GM18517 (cell line): ENCODE data around the gene GPHN.
"Not testable (repeated sequence)": the region's sequence is repeated elsewhere in the genome, so short reads cannot be mapped to it uniquely, and the experiment has no call there.

ENCODE experiments used
- ATAC-seq: cut with Tn5 transposase; IDR thresholded peaks from one replicate; pipeline ENCODE4 v1.9.1; 2021; ENCODE audit warnings: mild to moderate bottlenecking, moderate library complexity; ENCODE audit not compliant: unreplicated experiment

The GPHN gene

GRCh38 chr14:67016856-67017255 lies 508.9 kb downstream of the GPHN start:
- no peak for ATAC-seq

GRCh38 chr14:67018720-67019119 lies 510.8 kb downstream of the GPHN start:
- ATAC-seq = peak; percentile 53

GRCh38 chr14:67019796-67020195 lies 511.8 kb downstream of the GPHN start:
- no peak for ATAC-seq

- ATAC-seq = no peak
Measured at GRCh38 chr14:67031920-67032774, 524.2 kb downstream of the GPHN start.

DNA sequence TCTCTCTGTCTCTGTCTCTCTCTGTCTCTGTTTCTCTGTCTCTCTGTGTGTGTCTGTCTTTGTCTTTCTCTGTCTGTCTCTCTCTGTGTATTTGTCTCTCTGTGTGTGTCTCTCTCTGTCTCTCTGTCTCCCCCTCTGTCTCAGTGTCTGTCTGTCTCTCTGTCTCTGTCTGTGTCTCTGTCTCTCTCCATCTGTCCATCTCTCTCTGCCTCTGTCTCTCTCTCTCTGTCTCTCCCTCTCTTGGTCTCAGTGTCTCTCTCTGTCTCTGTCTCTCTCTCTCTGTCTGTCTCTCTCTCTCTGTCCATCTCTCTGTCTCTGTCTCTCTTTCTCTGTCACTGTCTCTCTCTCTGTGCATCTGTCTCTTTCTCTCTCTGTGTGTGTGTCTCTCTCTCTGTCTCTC lies 537.5 kb downstream of the GPHN start:
- no peak for ATAC-seq

- ATAC-seq = no peak
Measured at GRCh38 chr14:67050896-67051295, 542.9 kb downstream of the GPHN start.

GRCh38 chr14:67056684-67057083 lies 548.7 kb downstream of the GPHN start:
- ATAC-seq = no peak

GRCh38 chr14:67059596-67059995 lies 551.6 kb downstream of the GPHN start:
- ATAC-seq = no peak

- no peak for ATAC-seq
Measured at GRCh38 chr14:67060546-67060945, 552.6 kb downstream of the GPHN start.

DNA sequence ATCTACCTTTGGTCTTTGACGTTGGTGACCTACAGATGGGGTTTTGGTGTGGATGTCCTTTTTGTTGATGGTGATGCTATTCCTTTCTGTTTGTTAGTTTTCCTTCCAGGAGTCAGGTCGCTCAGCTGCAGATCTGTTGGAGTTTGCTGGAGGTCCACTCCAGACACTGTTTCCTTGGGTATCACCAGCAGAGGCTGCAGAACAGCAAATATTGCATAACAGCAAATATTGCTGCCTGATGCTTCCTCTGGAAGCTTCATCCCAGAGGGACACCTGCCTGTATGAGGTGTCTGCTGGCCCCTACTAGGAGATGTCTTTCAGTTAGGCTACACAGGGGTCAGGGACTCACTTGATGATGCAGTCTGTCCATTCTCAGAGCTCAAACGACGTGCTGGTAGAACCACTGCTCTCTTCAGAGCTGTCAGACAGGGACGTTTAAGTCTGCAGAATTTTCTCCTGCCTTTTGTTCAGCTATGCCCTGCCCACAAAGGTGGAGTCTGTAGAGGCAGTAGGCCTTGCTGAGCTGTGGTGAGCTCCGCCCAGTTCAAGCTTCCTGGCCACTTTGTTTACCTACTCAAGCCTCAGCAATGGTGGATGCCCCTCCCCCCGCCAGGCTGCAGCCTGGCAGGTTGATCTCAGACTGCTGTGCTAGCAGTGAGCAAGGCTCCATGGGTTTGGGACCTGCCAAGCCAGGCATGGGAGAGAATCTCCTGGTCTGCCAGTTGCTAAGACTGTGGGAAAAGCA lies 559.3 kb downstream of the GPHN start:
- not testable (repeated sequence) for ATAC-seq

DNA sequence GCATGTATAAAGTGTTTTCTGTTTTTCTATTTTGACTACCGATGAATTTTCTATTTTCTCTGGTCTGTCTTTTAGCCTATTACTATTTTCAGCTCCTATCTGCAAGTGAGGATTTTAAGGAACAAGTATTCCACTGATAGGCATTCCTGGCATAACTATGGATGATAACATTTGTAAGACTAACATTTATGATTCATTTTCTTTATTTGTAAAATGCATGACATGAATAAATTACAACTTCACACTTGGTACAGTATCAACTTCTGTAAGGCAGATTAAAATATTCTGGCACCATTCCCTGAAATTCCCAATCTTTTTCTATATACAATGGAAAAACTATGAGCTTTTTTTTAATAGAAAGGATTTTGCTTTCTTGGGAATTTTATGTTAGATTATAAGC lies 560.3 kb downstream of the GPHN start:
- no peak for ATAC-seq

GRCh38 chr14:67071506-67071905 lies 563.6 kb downstream of the GPHN start:
- ATAC-seq = no peak

GRCh38 chr14:67077921-67078320 lies 570.0 kb downstream of the GPHN start:
- ATAC-seq = no peak

- ATAC-seq = no peak
Measured at GRCh38 chr14:67079846-67080245, 571.9 kb downstream of the GPHN start.

DNA sequence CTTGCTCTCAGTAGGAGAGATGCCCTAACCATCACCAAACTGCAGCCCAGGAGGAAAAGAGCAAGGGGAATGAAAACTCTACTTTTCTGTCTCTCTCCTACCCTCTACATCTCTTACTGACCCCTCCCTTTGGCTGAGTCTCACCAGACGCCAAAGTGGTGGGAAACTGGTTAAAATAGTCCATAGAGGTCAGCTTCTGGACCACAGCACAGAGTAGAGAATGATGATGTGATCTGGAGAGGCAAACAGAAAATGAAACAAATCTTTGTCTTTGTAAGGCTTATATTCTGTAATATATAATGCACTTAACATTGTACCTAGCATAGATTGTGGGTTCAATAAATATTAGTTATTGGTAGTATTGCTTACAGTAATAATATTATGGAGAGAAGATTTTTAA lies 600.3 kb downstream of the GPHN start:
- ATAC-seq = no peak

DNA sequence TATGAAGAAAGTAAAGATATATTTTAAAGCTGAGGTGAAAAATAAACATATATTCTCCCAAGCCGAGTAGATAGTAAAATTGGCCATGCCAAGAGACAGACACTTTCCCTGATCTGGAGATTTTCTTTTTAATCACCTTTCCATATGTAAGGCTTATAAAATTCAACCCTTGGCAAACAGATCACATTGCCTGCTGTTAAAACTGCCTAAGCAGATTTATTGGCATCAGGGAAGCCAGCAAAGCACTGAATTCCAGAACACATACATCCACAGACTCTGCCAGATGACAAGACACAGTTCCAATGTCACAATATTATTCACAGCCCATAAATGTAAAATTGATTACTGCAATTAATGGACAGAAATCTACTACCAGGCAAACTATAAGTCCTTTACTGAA lies 603.1 kb downstream of the GPHN start:
- no peak for ATAC-seq

GRCh38 chr14:67112344-67112743 lies 604.4 kb downstream of the GPHN start:
- ATAC-seq = no peak

DNA sequence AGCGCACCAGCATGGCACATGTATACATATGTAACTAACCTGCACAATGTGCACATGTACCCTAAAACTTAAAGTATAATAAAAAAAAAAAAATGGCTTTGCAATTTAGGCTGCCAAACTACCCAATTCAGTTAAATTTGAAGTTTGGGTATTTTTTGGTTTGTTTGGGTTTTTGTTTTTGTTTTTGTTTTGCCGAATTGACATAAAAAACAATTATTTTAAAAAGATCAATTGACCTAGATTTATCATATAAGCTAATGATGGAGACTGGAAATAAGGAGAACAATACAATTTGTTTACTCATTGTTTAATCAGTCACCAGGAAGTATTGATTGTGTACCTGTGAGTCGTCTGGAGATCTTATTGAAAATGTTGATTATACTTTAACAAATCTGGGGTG lies 619.2 kb downstream of the GPHN start:
- ATAC-seq = no peak

- ATAC-seq = no peak
Measured at GRCh38 chr14:67129768-67130167, 621.8 kb downstream of the GPHN start.

- ATAC-seq = no peak
Measured at GRCh38 chr14:67131691-67132090, 623.7 kb downstream of the GPHN start.

- no peak for ATAC-seq
Measured at GRCh38 chr14:67133144-67133543, 625.2 kb downstream of the GPHN start.
